ENCODE results near the gene DNAJB2.

DNAJB2 gene

DNA sequence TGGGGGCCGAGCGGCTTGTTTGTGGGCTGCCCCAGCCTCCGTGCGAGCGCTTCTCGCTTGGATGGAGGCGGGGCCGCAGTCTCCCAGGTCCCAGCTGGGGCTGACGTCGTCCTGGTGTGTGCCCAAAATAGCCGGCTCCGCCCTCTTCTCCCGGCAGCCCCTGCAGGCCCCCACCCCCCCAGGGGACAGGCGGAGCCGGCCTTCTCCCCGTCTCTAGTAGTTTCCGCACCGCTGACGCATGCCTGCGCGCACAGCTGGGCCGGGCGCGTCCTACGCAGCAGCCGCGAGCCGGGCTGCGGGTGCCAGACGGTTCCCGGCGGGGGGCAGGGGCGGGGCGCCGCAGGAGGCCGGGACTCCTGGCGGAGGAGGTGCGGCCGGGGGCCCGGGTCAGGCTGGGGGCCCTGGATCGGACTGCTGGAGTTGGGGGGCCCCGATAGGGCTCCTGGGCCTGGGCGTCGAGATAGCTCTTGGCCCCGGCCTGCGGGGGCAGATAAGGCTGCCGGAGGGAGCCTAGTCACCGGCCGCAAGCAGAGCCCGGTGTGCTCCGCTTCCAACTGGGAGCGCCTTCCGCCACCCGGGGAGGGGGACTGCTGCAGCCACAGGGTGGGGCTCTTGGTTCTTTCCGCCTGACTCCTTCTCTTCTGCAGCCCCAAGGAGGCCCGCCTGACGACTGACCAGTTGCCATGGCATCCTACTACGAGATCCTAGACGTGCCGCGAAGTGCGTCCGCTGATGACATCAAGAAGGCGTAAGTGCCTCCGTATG is at the start of gene DNAJB2:
TSS of gene DNAJB2 (plus strand) at position 216 of the 765 bp plus-strand sequence. CDS start at position 684, 468 bp downstream.
- in situ Hi-C loops (cut with HindIII; ENCODE audit: low sequenced_read_pairs), result no loop called here
- TF ChIP-seq, protein P1, sequence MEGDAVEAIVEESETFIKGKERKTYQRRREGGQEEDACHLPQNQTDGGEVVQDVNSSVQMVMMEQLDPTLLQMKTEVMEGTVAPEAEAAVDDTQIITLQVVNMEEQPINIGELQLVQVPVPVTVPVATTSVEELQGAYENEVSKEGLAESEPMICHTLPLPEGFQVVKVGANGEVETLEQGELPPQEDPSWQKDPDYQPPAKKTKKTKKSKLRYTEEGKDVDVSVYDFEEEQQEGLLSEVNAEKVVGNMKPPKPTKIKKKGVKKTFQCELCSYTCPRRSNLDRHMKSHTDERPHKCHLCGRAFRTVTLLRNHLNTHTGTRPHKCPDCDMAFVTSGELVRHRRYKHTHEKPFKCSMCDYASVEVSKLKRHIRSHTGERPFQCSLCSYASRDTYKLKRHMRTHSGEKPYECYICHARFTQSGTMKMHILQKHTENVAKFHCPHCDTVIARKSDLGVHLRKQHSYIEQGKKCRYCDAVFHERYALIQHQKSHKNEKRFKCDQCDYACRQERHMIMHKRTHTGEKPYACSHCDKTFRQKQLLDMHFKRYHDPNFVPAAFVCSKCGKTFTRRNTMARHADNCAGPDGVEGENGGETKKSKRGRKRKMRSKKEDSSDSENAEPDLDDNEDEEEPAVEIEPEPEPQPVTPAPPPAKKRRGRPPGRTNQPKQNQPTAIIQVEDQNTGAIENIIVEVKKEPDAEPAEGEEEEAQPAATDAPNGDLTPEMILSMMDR (IDR thresholded peaks at IDR 0.05; ENCODE audit: low read depth, low read length), result peak; percentile 27
- DNase-seq (ENCODE audit: low read depth, low spot score), result peak; percentile 99
- H3K4me3 ChIP-seq (ENCODE audit: low read depth, low read length), result peak within 1 kb of the TSS; percentile 63

DNA sequence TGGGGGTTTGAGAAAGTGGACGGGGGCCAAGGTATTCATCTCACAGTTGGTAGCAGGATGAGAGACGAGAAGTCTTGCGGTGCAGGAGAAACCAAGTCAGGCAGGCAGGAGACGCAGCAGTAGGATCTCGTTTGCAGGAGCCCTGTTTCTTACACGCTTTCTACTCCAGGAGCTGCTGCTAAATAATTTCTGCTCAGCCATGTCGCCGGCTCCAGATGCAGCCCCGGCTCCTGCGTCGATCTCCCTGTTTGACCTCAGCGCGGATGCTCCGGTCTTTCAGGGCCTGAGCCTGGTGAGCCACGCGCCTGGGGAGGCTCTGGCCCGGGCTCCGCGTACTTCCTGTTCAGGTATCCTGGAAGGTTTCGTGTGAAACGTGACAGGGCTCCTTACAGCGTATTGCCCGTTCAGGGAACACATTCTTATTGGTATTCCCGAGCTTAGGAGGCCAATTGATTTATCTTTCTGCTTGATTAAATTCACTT is 49.1 kb upstream of the DNAJB2 start:
- peak overlapping the region; percentile 85 for H3K4me3 ChIP-seq (ENCODE audit: low read depth, low read length)
- TF ChIP-seq, protein P1 (IDR thresholded peaks at IDR 0.05; ENCODE audit: low read depth, low read length), result no peak
- in situ Hi-C loops (cut with HindIII; ENCODE audit: low sequenced_read_pairs), result no loop called here
- DNase-seq (ENCODE audit: low read depth, low spot score), result no peak

DNA sequence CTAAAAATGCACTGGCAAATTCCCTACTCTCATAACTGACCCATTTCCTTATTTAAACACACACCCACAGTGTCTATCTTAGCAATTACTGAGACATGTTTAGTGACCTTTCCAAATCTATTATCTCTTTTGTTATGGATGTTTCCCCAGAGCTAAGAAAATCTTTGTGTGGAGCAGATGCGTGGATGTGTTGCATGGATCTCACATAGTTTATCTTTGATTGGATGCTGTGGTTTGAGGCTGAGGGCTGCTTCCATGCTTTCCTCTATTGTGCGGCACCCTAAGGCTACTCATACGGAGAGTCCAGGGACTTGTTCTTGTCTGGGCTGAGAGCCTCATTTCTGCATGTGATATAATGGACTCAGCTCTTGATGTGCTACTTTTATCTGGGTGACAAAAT is 44.8 kb upstream of the DNAJB2 start:
- TF ChIP-seq, protein P1 (IDR thresholded peaks at IDR 0.05; ENCODE audit: low read depth, low read length), result no peak
- no peak overlapping the region for H3K4me3 ChIP-seq (ENCODE audit: low read depth, low read length)
- in situ Hi-C loops (cut with HindIII; ENCODE audit: low sequenced_read_pairs), result no loop called here
- no peak for DNase-seq (ENCODE audit: low read depth, low spot score)

DNA sequence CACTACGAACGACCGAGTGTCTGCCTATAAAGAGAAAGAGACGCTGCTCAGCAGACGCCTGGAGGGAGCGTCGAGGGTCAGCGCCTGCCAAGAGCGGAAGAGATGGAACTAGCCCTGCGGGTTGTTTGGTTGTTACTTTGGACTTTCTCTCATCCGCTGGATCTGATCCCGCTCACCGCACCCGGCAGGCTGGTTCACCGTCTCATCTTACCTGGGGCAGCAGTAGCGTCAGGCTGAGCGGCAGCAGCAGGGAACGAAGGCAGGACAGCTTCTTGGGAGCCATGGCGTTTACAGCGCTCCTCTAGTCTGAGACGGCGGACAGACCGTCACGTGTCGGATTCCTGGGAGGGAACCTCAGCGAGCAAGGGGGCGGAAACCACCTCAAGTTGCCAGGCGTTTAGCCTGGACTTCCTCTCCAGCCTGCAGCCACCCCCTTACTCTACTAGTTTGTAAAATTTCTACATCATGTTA is 35.8 kb upstream of the DNAJB2 start:
- TF ChIP-seq, protein P1 (IDR thresholded peaks at IDR 0.05; ENCODE audit: low read depth, low read length), result no peak
- H3K4me3 ChIP-seq (ENCODE audit: low read depth, low read length), result no peak overlapping the region

DNA sequence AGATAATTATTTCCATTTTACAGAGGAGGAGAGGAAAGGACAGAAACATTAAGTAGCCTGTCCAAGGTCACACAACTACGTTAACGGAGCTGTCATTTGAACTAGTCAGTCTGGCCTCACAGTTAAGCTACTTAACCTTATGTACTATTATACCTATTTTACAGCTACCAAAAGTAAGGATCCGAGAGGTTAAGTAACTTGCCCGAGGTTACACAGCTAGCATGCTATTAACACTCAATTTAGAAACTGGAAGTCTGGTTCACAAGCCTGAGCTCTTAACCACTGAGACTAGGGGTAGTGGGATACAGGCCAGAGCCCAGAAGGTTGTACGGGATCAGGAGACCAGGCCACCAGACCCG is 34.4 kb upstream of the DNAJB2 start:
- TF ChIP-seq, protein P1 (IDR thresholded peaks at IDR 0.05; ENCODE audit: low read depth, low read length), result no peak
- peak overlapping the region; percentile 95 for H3K4me3 ChIP-seq (ENCODE audit: low read depth, low read length)
- DNase-seq (ENCODE audit: low read depth, low spot score), result no peak
- in situ Hi-C loops (cut with HindIII; ENCODE audit: low sequenced_read_pairs), result no loop called here

More for the DNA sequence above, 35.8 kb upstream of the DNAJB2 start:
- in situ Hi-C loops (cut with HindIII; ENCODE audit: low sequenced_read_pairs), result no loop called here
- DNase-seq (ENCODE audit: low read depth, low spot score), result no peak

DNA sequence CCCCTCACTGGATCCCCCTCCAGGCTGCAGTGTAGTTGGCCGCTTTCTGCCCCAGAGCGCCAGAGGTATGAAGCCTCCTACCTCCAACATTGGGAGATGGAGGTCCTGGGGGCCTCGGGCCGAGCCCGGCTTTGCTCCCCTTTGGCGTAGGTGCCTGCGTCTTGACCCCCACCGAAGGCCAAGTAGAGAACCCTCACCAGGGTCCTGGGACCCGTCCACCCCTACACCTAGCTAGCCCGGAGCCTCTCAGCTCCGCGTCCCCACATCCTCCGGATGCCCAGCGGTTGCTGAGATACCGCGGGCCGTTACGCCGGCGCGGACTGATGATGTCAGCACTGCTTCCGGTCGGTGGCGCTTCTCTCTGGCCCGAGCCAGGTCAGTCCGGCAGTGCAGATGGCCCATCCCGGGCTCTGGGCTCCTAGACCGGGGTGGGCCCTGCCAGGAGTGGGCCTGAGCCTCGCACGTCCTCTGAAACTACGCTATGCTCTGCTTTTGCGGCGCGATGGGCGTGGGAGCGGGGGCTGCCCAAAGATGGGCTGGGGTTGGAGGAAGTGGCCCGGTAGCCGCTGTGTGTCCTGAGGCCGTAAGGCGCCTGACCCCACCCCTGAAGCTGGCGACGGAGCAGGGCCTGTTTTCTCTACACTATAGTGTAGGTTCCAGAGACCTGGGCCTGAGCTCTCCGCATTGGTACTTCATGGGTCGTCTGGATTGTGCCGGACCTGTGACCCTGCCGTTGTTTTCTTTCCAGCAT is 33.8 kb upstream of the DNAJB2 start, which contains the start of the genes GLB1L and STK16:
TSS of gene GLB1L (minus strand) at position 297 of the 751 bp plus-strand sequence. CDS start 1,871 bp downstream, outside the sequence.
TSS of gene STK16 (plus strand) at position 332 of the 751 bp plus-strand sequence. CDS start 521 bp downstream, outside the sequence.
- H3K4me3 ChIP-seq (ENCODE audit: low read depth, low read length), result peak within 1 kb of the TSS; percentile 95
- in situ Hi-C loops (cut with HindIII; ENCODE audit: low sequenced_read_pairs), result no loop called here
- peak; percentile 94 for DNase-seq (ENCODE audit: low read depth, low spot score)
- TF ChIP-seq, protein P1 (IDR thresholded peaks at IDR 0.05; ENCODE audit: low read depth, low read length), result no peak
